Fibroblast of lung (primary cell): Measurements from ENCODE around the gene DENND5B. TPM values are rescaled to one million over a fixed set of nuclear protein-coding genes. Genes with fewer than 3 reads are reported as not detected.

Source experiments
- DNase-seq, 2 donors: peaks; one replicate each; pipeline versions ENCODE4 v3.0.0 to v3.0.0-alpha.2; 2010; ENCODE audit warnings: low read depth in 2 of 2
- H2AFZ ChIP-seq: 2 replicates; pipeline ENCODE4 v1.5.1; 2012; ENCODE audit warnings: low read length, control low read depth, inconsistent platforms
- H3K27ac ChIP-seq: 2 replicates; pipeline ENCODE4 v1.5.1; 2011; ENCODE audit warnings: low read length, control low read depth; ENCODE audit not compliant: insufficient read depth
- H3K27me3 ChIP-seq: 2 replicates; pipeline ENCODE4 v1.5.1; 2011; ENCODE audit warnings: mild to moderate bottlenecking, low read length; ENCODE audit not compliant: control insufficient read depth, insufficient read depth
- H3K36me3 ChIP-seq: 2 replicates; pipeline ENCODE4 v1.5.1; 2011; ENCODE audit warnings: low read length; ENCODE audit not compliant: control insufficient read depth, insufficient read depth
- H3K4me1 ChIP-seq: 2 replicates; pipeline ENCODE4 v1.5.1; 2011; ENCODE audit warnings: low read length; ENCODE audit not compliant: control insufficient read depth, insufficient read depth; ENCODE audit errors: extremely low read depth
- H3K4me2 ChIP-seq: 2 replicates; pipeline ENCODE4 v1.5.1; 2011; ENCODE audit warnings: low read length, control low read depth; ENCODE audit not compliant: insufficient read depth; ENCODE audit errors: extremely low read depth
- H3K4me3 ChIP-seq, 4 experiments: fragments of 200-600 bp in 1 of 4; sonication (generic) in 1 of 4; replicated peaks in 1 of 4; 2 replicates each; pipeline ENCODE4 v1.5.1; 2011 to 2016; ENCODE audit warnings: low read length in 4 of 4, low read depth in 3 of 4, mild to moderate bottlenecking in 3 of 4, control low read depth in 2 of 4, inconsistent platforms in 1 of 4, mixed read lengths in 1 of 4; ENCODE audit not compliant: insufficient read depth in 1 of 4; ENCODE audit errors: control extremely low read depth in 1 of 4
- H3K79me2 ChIP-seq: 2 replicates; pipeline ENCODE4 v1.5.1; 2012; ENCODE audit warnings: mild to moderate bottlenecking, low read length, inconsistent platforms; ENCODE audit not compliant: control insufficient read depth, insufficient read depth
- H3K9ac ChIP-seq: 2 replicates; pipeline ENCODE4 v1.5.1; 2011; ENCODE audit warnings: mild to moderate bottlenecking, low read length, control low read depth; ENCODE audit not compliant: insufficient read depth
- H3K9me3 ChIP-seq: 2 replicates; pipeline ENCODE4 v1.5.1; 2012; ENCODE audit warnings: low read depth, low read length; ENCODE audit not compliant: control insufficient read depth, insufficient read depth
- H4K20me1 ChIP-seq: 2 replicates; pipeline ENCODE4 v1.5.1; 2011; ENCODE audit warnings: low read length; ENCODE audit not compliant: control insufficient read depth, insufficient read depth; ENCODE audit errors: extremely low read depth
- CTCF ChIP-seq, 2 donors: IDR thresholded peaks in 1 of 2; conservative IDR thresholded peaks in 1 of 2; 1 replicate in 1 of 2; 2 replicates in 1 of 2; pipeline ENCODE4 v1.5.1; 2011 to 2012; ENCODE audit warnings: low read length in 2 of 2, control low read depth in 1 of 2, inconsistent platforms in 1 of 2, low read depth in 1 of 2, mild to moderate bottlenecking in 1 of 2
- EZH2 ChIP-seq: IDR thresholded peaks from 2 replicates; pipeline ENCODE4 v1.5.1; 2012; ENCODE audit warnings: low read length, control low read depth, mild to moderate bottlenecking; ENCODE audit errors: missing control alignments
- polyA plus RNA-seq, 2 donors: library from polyadenylated mRNA; depleted of rRNA in 1 of 2; stranded (reverse) in 1 of 2; unstranded in 1 of 2; fragments of >200 nt; gene quantifications; 2 replicates each; pipeline ENCODE4 v1.2.1, GENCODE V29; 2011 to 2012; ENCODE audit warnings: missing spikeins in 1 of 2
- total RNA-seq: library from RNA; depleted of rRNA; stranded (reverse); fragments of >200 nt; gene quantifications from 2 replicates; pipeline ENCODE4 v1.2.1, GENCODE V29; 2014

The DENND5B gene
- total and polyA plus RNA-seq, 2 donors (not counting 1 experiment from before 2014, with no cell fraction given) = 5.3 to 6.9 TPM

DNA sequence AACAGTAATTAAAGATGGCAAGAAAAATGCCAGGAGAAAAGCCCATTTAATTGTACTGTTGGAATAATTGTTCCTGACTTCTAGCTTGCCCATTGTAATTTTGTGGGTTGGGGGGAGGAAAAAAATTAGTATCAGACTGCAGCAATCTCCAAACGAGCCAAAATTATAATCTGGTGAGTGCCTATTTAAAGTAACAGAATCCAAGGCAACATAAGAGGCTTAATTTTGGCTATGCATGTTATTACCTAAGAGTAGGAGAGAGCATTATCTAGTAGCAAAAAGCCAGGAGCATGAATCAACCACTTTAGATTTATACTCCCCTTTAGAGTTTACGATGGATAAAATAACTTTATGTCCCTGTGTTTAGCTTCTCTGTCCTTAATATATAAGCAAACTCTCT is 14.6 kb upstream of the DENND5B start:
- no peak overlapping the region for H2AFZ ChIP-seq
- H3K4me2 ChIP-seq = no peak overlapping the region
- H3K9ac ChIP-seq = no peak overlapping the region
- no peak overlapping the region for H3K4me3 ChIP-seq
- no peaks in the 10 kb centered on the region for H3K27me3 ChIP-seq
- TF ChIP-seq EZH2 (no peak), CTCF (conservative IDR thresholded peaks at IDR 0.05 in 1 of 2, IDR thresholded peaks at IDR 0.05 in 1 of 2; ENCODE audit: low read depth in 1 of 2, low read length in 2 of 2) (no peak)
- H3K36me3 ChIP-seq = no peaks in the 10 kb centered on the region
- no peaks in the 10 kb centered on the region for H3K9me3 ChIP-seq
- H3K4me1 ChIP-seq = no peaks in the 10 kb centered on the region
- H4K20me1 ChIP-seq = no peaks in the 10 kb centered on the region
- no peak overlapping the region for H3K27ac ChIP-seq
- no peak for DNase-seq
- H3K79me2 ChIP-seq = no peaks in the 10 kb centered on the region

DNA sequence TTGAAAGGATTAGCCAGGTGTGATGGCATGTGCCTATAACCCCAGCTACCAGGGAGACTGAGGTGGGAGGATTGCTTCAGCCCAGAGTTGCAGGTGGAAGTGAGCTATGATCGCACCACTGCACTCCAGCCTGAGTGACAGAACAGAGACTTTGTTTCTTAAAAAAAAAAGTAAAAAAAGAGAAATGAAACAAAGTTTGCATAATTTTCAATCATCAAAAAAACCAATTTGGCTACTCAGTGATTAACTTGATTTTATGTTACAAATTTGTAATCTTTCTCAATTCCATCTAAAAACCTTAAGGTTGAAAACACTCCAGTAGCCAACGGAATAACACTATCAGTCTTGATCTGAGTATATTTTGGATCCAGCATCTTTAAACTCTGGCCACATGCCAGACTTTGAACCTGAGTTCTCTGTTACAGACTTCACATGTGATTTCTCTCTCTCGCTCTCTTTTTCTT is 12.6 kb upstream of the DENND5B start:
- no peak for DNase-seq
- H3K4me2 ChIP-seq = no peak overlapping the region
- TF ChIP-seq EZH2 = no peak
- TF ChIP-seq CTCF (conservative IDR thresholded peaks at IDR 0.05 in 1 of 2, IDR thresholded peaks at IDR 0.05 in 1 of 2; ENCODE audit: low read depth in 1 of 2, low read length in 2 of 2) = no peak
- H3K27me3 ChIP-seq = no peaks in the 10 kb centered on the region
- H2AFZ ChIP-seq = no peak overlapping the region
- H3K4me3 ChIP-seq = no peak overlapping the region
- H4K20me1 ChIP-seq = no peaks in the 10 kb centered on the region
- H3K27ac ChIP-seq = no peak overlapping the region
- H3K9me3 ChIP-seq = no peaks in the 10 kb centered on the region
- H3K9ac ChIP-seq = no peak overlapping the region
- no peaks in the 10 kb centered on the region for H3K36me3 ChIP-seq
- H3K79me2 ChIP-seq = no peaks in the 10 kb centered on the region
- H3K4me1 ChIP-seq = no peaks in the 10 kb centered on the region

- no peaks in the 10 kb centered on the region for H3K36me3 ChIP-seq
- H3K4me3 ChIP-seq = no peak overlapping the region
- TF ChIP-seq EZH2 = no peak
- no peak for TF ChIP-seq CTCF (conservative IDR thresholded peaks at IDR 0.05 in 1 of 2, IDR thresholded peaks at IDR 0.05 in 1 of 2; ENCODE audit: low read depth in 1 of 2, low read length in 2 of 2)
- H2AFZ ChIP-seq = no peak overlapping the region
- H3K79me2 ChIP-seq = no peaks in the 10 kb centered on the region
- H3K9me3 ChIP-seq = no peaks in the 10 kb centered on the region
- H3K4me1 ChIP-seq = no peaks in the 10 kb centered on the region
- no peaks in the 10 kb centered on the region for H3K27me3 ChIP-seq
- H3K27ac ChIP-seq = no peak overlapping the region
- DNase-seq = no peak
- H3K9ac ChIP-seq = no peak overlapping the region
- H3K4me2 ChIP-seq = no peak overlapping the region
- H4K20me1 ChIP-seq = no peaks in the 10 kb centered on the region
These were observed 9.8 kb upstream of the DENND5B start for GRCh38 chr12:31600750-31601149.
